ENCODE data around the gene ENKD1.

The ENKD1 gene

DNA sequence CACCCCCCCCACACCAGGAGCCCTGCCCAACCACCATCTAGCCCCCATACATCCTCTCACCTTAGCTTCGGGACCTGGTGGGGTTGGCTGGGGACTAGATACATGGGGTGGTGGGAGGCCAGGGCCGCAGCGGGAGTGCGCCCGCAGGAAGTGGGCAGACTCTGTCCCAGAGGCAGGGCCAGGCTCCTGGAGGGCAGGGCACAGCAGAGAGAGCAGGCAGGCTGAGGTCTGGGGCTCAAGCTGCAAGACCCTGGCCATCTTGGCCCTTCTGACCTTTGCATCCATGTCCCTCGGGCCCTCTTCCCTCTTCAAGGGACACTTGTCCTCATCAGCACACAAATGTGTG, 2.7 kb downstream of the ENKD1 start:
- no peak for DNase-seq (ENCODE audit: low spot score)

DNA sequence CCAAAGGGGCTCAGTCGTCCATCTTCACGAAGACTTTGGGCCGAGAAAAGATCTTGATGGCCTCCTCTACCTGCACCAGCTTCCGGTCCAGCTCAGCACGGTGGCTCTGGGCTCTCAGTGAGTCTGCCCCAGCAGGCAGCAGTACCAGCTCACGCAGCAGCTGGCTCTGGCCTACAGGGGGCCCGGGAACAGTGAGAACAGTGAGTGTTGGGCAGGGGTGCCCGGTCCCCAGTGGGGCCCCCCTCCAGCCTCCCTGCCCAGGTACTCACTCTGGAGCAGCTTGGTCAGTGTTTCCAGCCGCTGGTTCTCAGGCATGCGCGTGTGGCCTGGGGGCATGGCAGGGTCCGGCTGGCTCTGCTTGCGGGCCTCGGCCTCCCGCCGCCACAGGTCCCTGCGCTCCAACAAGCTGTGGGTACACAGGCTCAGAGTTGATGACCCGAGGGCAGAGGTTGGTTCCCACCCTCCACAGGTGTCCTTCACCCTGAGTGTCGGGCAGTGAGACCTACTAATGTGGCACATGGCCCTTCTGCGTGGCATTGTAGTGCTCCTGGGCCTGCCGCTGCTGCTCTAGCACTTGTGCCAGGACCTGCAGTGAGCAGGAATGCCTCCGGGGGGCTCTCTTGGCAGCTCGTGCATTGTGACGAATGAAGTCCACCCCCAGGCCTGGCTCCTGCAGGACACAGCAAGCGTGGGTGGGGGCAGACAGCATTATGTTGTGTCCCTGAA, 3.2 kb downstream of the ENKD1 start:
- peak; percentile 14 for DNase-seq (ENCODE audit: low spot score)

- no peak for DNase-seq (ENCODE audit: low spot score)
Measured at GRCh38 chr16:67662653-67663010, 3.9 kb downstream of the ENKD1 start.

- no peak for DNase-seq (ENCODE audit: low spot score)
Measured at GRCh38 chr16:67661886-67662652, 4.5 kb downstream of the ENKD1 start.

DNA sequence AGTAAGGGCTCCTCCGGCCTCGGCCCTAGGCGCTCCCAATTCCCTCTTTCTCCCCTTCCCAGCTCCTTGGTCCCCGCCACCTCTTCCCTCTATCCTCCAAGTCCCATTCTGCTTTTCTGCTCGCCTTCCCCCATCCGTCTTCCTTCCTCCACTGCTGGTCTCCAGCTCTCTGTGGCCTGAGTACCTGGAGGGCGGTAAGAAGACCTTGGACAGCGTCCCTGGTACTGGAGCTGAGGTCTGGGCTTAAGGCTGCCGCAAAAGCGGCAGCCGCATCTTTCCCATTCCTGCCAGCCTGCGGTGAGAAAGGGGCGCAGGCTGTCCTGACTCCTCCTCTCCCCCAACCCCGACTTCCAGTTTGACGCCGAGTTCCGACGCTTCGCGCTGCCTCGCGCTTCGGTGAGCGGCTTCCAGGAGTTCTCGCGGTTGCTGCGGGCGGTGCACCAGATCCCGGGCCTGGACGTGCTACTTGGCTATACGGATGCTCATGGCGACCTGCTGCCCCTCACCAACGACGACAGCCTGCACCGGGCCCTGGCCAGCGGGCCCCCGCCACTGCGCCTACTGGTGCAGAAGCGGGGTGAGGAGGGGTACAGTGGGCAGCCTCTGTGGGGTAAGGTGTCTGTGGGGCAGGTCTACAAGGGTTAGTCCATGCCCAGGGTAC, 5.3 kb downstream of the ENKD1 start:
- no peak for DNase-seq (ENCODE audit: low spot score)

- DNase-seq (ENCODE audit: low spot score): peak; percentile 96
Measured at GRCh38 chr16:67660564-67661028, 6.0 kb downstream of the ENKD1 start, which contains the start of gene PARD6A. Gene PARD6A (plus strand): TSS chr16:67660960. CDS start chr16:67661039, 79 bp downstream.

- peak; percentile 93 for DNase-seq (ENCODE audit: low spot score)
Measured at GRCh38 chr16:67659675-67660563, 6.6 kb downstream of the ENKD1 start, which contains the start of gene ACD. Gene ACD (minus strand): TSS chr16:67660260. CDS start chr16:67660220, 40 bp downstream.

DNA sequence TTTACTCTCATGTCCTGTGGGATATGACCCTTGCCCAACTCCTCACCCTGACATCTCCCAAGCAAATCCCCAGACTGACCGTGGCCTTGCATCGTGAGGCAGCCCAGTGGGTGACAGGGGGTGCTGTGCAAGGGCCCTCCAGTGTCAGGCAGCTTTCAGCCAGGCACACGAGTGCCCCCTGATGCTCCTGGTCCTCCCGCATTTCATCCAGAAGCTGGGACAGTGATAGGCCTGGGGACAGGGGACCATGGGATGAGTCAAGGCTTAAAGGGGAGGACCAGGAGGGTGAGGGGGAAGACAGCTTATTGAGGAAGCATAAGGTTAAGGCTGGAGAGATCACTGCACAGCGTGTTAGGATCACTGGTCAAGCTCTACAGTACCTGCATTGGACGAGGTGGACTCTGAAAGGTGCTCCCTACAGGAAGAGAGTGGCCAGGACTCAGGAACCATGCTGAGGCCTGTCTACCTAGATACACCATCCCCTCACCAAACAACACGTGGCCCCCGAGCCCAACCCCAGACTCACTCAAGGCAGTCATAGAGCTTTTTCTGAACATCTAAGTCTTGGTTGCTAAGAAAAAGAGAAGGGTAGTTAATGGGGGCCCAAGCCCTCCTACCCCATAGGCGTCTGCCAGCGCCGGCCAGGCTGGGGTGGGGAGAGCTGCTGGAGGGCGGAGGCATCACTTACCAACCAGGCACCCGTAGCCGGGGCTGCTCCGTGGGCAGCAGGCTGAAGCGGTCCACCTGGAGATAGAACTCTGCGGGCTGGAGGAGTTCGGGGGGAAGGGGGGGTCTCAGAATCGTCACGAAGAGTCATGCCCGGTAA, 7.5 kb downstream of the ENKD1 start:
- DNase-seq (ENCODE audit: low spot score): no peak

GRCh38 chr16:67657751-67658518, 8.6 kb downstream of the ENKD1 start:
- no peak for DNase-seq (ENCODE audit: low spot score)

GRCh38 chr16:67657017-67657608, 9.4 kb downstream of the ENKD1 start:
- DNase-seq (ENCODE audit: low spot score): no peak

DNA sequence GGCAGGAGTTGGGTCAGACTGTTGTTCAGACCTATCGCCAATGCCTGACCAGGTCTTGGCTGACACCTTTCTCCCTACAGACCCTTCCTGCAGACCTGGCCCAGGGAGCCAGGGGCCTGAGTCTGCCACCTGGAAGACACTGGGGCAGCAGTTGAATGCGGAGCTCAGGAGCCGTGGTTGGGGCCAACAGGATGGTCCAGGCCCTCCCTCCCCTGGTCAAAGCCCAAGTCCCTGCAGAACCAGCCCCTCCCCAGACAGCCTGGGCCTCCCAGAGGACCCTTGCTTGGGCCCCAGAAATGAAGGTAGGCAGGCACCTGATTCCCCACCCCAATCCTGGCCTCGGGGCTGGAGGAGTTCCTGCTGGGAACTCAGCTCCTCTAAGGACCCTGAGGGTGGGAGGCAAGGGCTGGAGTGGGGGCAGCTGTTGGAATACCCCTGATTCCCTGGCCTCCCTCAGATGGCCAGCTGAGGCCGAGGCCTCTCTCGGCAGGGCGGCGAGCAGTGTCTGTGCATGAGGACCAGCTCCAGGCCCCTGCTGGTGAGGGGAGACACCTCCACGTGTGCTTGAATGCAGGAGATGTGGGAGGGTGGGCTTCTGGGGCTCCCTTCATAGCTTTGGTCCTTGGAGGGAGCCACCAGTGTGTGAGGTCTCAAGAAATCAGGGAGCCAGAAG, 10.1 kb downstream of the ENKD1 start:
- no peak for DNase-seq (ENCODE audit: low spot score)

DNA sequence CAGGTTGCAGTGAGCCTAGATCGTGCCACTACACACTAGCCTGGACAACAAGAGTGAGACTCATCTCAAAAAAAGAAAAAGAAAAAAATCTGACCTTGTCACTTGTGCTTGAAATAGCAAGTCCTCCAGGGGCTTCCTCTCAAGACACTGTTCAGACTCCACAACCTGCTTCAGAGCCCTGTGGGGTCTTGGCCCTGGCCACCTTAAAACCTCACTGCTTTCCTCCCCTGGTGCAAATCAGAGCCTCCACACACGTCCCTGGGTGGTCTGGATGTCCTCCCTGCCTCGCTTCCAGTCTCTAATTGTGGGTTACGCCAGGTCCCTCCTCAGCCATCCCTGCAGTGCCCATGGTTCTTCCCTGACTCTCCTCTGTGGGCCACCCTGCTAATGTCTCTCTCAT, 11.2 kb downstream of the ENKD1 start:
- DNase-seq (ENCODE audit: low spot score): no peak

- DNase-seq (ENCODE audit: low spot score): no peak
Measured at GRCh38 chr16:67654403-67654911, 12.1 kb downstream of the ENKD1 start.

DNA sequence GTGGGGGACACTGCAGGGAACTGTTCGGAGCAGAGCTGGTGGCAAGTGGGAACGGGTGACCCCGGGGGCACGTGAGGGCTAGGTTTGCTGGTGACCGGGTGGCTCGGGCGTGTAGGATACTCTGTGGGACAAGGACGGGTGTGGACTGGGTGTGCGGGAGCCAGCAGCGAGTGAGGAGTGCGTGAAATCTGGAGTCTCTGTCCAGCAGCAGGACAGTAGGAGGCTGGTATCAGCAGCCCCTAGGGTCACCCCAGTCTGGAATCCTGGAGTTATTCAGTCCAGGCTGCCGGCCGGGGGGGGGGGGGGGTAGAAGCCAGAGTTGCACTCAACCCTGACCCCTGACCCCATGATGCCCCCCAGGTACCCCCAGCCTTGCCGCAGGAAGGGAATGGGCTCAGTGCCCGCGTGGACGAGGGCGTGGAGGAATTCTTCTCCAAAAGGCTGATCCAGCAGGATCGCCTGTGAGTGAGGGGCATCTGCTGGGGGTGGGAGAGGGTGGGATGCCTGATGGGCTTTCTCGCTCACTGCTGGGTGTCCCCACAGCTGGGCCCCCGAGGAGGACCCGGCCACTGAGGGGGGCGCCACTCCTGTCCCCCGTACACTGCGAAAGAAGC, 12.7 kb downstream of the ENKD1 start:
- DNase-seq (ENCODE audit: low spot score): no peak

DNA sequence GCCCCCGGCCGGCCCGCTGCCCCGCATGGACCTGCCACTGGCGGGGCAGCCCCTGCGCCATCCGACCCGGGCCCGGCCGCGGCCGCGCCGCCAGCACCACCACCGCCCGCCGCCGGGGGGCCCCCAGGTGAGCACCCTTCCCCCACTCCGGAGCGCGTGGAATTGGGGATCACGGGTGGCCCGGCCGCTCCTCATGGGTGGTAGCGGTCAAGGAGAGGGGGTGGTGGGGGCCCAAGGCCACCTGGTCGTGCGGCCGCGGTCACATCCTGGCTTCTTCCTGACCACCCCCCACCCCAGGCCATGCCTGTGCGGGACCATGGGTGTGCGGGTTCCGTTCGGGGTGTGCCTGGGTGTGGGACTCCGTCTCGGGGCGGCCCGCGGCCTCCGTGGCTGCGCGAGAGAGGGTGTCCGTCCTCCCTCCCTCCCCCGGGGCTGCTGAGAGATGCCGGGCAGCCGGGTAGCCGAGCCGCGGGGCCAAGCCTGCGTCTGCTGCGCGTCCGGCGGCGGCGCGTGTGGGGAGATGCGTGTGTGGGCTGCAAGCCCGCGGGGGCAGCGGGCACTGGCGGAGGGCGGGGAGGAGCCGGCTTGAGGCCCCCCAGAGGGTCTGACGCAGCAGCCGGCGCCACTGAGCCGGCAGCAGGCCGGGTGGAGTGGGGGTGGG, 13.3 kb downstream of the ENKD1 start:
- no peak for DNase-seq (ENCODE audit: low spot score)

- no peak for DNase-seq (ENCODE audit: low spot score)
Measured at GRCh38 chr16:67652578-67653127, 13.9 kb downstream of the ENKD1 start.

DNA sequence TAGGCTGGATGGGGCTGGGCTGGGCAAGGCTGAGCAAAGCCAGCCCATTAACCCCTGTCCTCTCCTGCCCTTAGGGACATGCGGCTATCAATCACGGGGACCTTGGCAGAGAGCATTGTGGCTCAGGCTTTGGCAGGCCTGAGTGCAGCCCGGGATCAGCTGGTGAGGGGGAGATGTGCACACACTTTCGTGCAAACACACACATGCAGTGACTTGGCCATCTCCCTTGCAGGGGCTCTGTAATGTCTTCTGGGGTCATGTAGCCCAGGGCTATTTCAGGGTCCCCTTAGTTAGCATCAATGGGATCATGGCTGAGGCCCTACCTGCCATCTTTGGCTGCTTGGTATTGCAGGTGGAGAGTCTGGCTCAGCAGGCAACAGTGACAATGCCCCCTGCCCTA, 14.7 kb downstream of the ENKD1 start:
- DNase-seq (ENCODE audit: low spot score): no peak

- DNase-seq (ENCODE audit: low spot score): no peak
Measured at GRCh38 chr16:67651039-67651438, 15.5 kb downstream of the ENKD1 start.

Measured in CD4-positive, alpha-beta T cell treated with Interleukin-15 for 4 hours (primary cell).